ENCODE results near the gene GSX1. TPM values are rescaled to one million over a fixed set of nuclear protein-coding genes. Genes with fewer than 3 reads are reported as not detected.
A peak's percentile ranks its signal among the peaks of the same experiment; 100 is the strongest.

Gene GSX1
- total and polyA plus RNA-seq, 4 donors: not detected

DNA sequence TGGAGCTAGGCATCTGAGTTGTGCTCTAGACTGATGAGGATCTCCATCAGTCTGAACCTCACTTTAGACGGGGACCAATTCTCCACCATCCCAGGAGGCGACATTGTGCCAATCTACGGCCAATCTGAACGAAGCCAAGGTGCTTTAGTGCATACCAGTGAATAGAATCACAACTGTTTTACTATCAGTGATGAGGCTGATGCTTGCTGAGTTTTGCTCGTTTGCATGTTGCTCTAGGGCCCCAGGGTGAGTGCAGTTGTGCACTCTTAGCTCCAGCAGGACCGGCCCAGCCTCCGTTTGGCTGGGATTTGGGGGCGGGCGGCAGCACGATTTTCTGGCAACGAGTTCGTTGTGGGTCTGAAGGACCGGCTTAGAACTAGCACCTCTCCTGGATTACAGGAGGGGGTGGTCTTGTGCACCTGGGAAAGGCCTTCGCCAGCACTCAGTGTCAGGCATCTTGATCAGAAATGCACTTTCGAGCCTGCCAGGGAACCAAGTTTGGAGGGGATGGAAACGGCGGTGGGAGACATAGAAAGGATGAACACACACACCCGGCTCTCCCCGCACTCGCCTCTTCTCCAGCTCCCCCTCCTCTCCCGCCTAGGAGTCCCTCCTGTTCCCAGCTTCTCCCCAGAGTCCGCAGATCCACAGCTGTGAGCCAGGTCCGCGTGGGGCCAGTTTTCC is 4.4 kb downstream of the GSX1 start:
- Histone ChIP-seq H3K4me1 (ENCODE audit: control insufficient read depth in 5 of 5, insufficient read depth in 5 of 5, low read length in 5 of 5) (peaks cover 0 to 14% (median 0%) of the 10 kb centered on the region in 5 donors), H3K36me3 (ENCODE audit: control insufficient read depth in 4 of 4, insufficient read depth in 4 of 4, low read length in 4 of 4) (no peaks in the 10 kb centered on the region), H3K9me3 (ENCODE audit: control insufficient read depth in 4 of 4, insufficient read depth in 3 of 4, low read length in 3 of 4) (peaks cover 0 to 21% (median 0%) of the 10 kb centered on the region in 4 donors), H3K9ac (ENCODE audit: insufficient read depth in 1 of 2, low read length in 2 of 2) (no peak overlapping the region), H3K27ac (ENCODE audit: low read depth in 1 of 2, low read length in 1 of 2) (no peak overlapping the region), H3K27me3 (ENCODE audit: control insufficient read depth in 3 of 3, insufficient read depth in 3 of 3, low read length in 2 of 3) (peaks cover 46 to 84% (median 67%) of the 10 kb centered on the region in 3 donors), H3K4me3 (no peak overlapping the region)
- 3% methylated on average over 24 of the region's 24 CpGs for WGBS, 2 donors
- DNase-seq (no peak), ATAC-seq (ENCODE audit: insufficient read depth, low FRiP score) (no peak)
- TF ChIP-seq, protein P1, sequence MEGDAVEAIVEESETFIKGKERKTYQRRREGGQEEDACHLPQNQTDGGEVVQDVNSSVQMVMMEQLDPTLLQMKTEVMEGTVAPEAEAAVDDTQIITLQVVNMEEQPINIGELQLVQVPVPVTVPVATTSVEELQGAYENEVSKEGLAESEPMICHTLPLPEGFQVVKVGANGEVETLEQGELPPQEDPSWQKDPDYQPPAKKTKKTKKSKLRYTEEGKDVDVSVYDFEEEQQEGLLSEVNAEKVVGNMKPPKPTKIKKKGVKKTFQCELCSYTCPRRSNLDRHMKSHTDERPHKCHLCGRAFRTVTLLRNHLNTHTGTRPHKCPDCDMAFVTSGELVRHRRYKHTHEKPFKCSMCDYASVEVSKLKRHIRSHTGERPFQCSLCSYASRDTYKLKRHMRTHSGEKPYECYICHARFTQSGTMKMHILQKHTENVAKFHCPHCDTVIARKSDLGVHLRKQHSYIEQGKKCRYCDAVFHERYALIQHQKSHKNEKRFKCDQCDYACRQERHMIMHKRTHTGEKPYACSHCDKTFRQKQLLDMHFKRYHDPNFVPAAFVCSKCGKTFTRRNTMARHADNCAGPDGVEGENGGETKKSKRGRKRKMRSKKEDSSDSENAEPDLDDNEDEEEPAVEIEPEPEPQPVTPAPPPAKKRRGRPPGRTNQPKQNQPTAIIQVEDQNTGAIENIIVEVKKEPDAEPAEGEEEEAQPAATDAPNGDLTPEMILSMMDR (IDR thresholded peaks at IDR 0.05; ENCODE audit: control extremely low read depth, extremely low read depth): no peak

DNA sequence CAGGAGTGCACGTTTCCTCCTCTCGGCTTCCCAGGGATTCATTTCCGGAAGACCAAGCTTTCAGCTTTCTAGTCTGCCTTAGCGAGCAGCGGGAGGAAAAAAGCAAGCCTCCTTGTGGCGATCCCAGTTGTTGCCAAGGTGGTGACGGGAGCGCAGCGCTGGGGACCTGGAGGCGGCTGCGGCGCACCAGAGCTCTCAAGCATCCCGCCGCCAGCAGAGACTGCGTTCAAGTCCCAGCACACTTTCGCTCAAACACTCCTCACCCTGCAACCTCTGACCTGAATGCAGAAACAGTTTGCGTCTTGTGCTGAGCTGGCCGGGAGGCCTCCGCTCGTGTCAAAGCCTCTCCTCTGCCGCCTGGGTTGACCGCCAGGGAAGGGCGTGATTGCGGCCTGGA is 4.9 kb downstream of the GSX1 start:
- Histone ChIP-seq H3K27me3 (ENCODE audit: control insufficient read depth in 3 of 3, insufficient read depth in 3 of 3, low read length in 2 of 3) (peaks cover 46 to 78% (median 62%) of the 10 kb centered on the region in 3 donors), H3K4me3 (no peak overlapping the region), H3K9ac (ENCODE audit: insufficient read depth in 1 of 2, low read length in 2 of 2) (no peak overlapping the region), H3K36me3 (ENCODE audit: control insufficient read depth in 4 of 4, insufficient read depth in 4 of 4, low read length in 4 of 4) (no peaks in the 10 kb centered on the region), H3K9me3 (ENCODE audit: control insufficient read depth in 4 of 4, insufficient read depth in 3 of 4, low read length in 3 of 4) (peaks cover 0 to 21% (median 0%) of the 10 kb centered on the region in 4 donors), H3K4me1 (ENCODE audit: control insufficient read depth in 5 of 5, insufficient read depth in 5 of 5, low read length in 5 of 5) (peaks cover 0 to 14% (median 0%) of the 10 kb centered on the region in 5 donors), H3K27ac (ENCODE audit: low read depth in 1 of 2, low read length in 1 of 2) (no peak overlapping the region)
- ATAC-seq (ENCODE audit: insufficient read depth, low FRiP score): no peak
- DNase-seq: peak; percentile 19 to 49 (median 41)
- TF ChIP-seq, protein P1 (IDR thresholded peaks at IDR 0.05; ENCODE audit: control extremely low read depth, extremely low read depth): no peak
- WGBS, 2 donors: 3 to 4% methylated on average over 24 of the region's 24 CpGs

DNA sequence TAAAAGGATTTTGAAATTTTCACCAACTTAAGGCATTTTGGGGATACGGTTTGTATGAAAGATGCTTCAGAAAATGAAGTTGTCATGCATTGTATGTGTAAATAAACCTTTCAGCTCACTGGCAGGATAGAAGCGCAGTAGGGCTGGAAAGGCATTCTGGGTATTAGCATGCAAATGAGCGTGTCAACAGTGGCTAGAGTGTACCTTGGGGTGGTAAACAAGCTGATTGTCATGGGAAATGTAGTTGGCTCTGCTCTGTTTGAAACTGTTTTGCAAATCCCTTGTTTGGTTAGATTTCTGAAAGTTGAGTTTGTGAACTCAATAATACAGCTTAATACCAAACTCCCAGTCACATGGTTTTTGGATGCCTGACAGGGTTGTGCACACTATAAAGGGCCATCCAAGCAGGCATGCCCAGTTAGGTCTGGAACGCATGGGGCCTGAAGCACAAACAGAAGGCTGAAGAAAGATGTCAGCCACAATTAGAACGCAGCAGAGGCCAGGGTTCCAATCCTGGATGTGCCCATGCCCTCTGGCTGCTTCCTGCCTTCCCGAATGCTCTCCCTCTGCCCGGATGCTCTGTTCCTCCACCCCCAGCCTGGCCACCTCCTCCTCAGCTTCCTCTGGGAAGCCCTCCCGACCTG is 14.6 kb downstream of the GSX1 start:
- Histone ChIP-seq H3K27me3 (ENCODE audit: control insufficient read depth in 3 of 3, insufficient read depth in 3 of 3, low read length in 2 of 3) (peaks cover 0 to 44% (median 23%) of the 10 kb centered on the region in 3 donors), H3K27ac (ENCODE audit: low read depth in 1 of 2, low read length in 1 of 2) (no peak overlapping the region), H3K9ac (ENCODE audit: insufficient read depth in 1 of 2, low read length in 2 of 2) (no peak overlapping the region), H3K4me3 (no peak overlapping the region), H3K9me3 (ENCODE audit: control insufficient read depth in 4 of 4, insufficient read depth in 3 of 4, low read length in 3 of 4) (peaks cover 0 to 7% (median 0%) of the 10 kb centered on the region in 4 donors), H3K4me1 (ENCODE audit: control insufficient read depth in 5 of 5, insufficient read depth in 5 of 5, low read length in 5 of 5) (no peaks in the 10 kb centered on the region), H3K36me3 (ENCODE audit: control insufficient read depth in 4 of 4, insufficient read depth in 4 of 4, low read length in 4 of 4) (no peaks in the 10 kb centered on the region)
- 28 to 42% methylated on average over 8 of the region's 8 CpGs for WGBS, 2 donors
- ATAC-seq (ENCODE audit: insufficient read depth, low FRiP score): no peak
- TF ChIP-seq, protein P1 (IDR thresholded peaks at IDR 0.05; ENCODE audit: control extremely low read depth, extremely low read depth): no peak
- DNase-seq: no peak
